Astrocyte (in vitro differentiated cells and primary cell): ENCODE measurements around the gene PSMB3. TPM values are rescaled to one million over a fixed set of nuclear protein-coding genes. Genes with fewer than 3 reads are reported as not detected.
A peak's percentile ranks its signal among the peaks of the same experiment; 100 is the strongest.
"Not testable (repeated sequence)": the region's sequence is repeated elsewhere in the genome, so short reads cannot be mapped to it uniquely, and the experiment has no call there.

Source experiments
- DNase-seq: peaks from one replicate; pipeline ENCODE4 v3.0.0-alpha.2; 2010; ENCODE audit warnings: low read depth
- FAIRE-seq: peaks from 2 replicates; lab custom pipeline; 2011; peaks lifted over from hg19 to GRCh38; lab: Jason Lieb, UNC
- H2AFZ ChIP-seq: 2 replicates; pipeline ENCODE4 v1.6.0; 2012; ENCODE audit warnings: low read depth, low read length, inconsistent platforms
- H3K27ac ChIP-seq: 2 replicates; pipeline ENCODE4 v1.5.1; 2011; ENCODE audit warnings: low read depth, low read length, inconsistent platforms
- H3K27me3 ChIP-seq: 2 replicates; pipeline ENCODE4 v1.6.0; 2011; ENCODE audit warnings: low read length, inconsistent platforms; ENCODE audit not compliant: insufficient read depth
- H3K36me3 ChIP-seq: 2 replicates; pipeline ENCODE4 v1.5.1; 2011; ENCODE audit warnings: low read length, inconsistent platforms; ENCODE audit not compliant: insufficient read depth
- H3K4me1 ChIP-seq: 2 replicates; pipeline ENCODE4 v1.5.1; 2011; ENCODE audit warnings: low read length, inconsistent platforms; ENCODE audit not compliant: insufficient read depth
- H3K4me2 ChIP-seq: 2 replicates; pipeline ENCODE4 v1.6.0; 2012; ENCODE audit warnings: low read length, inconsistent platforms
- H3K4me3 ChIP-seq: 2 replicates; pipeline ENCODE4 v1.5.1; 2011; ENCODE audit warnings: low read depth, mild to moderate bottlenecking, low read length, inconsistent platforms; ENCODE audit not compliant: insufficient read depth
- H3K79me2 ChIP-seq: 2 replicates; pipeline ENCODE4 v1.6.0; 2012; ENCODE audit warnings: mild to moderate bottlenecking, low read length, inconsistent platforms; ENCODE audit not compliant: insufficient read depth
- H3K9ac ChIP-seq: 2 replicates; pipeline ENCODE4 v1.6.0; 2012; ENCODE audit warnings: mild to moderate bottlenecking, low read length, inconsistent platforms
- H3K9me3 ChIP-seq: 2 replicates; pipeline ENCODE4 v1.5.1; 2012; ENCODE audit warnings: low read depth, mild to moderate bottlenecking, low read length, inconsistent platforms; ENCODE audit not compliant: insufficient read depth
- H4K20me1 ChIP-seq: 2 replicates; pipeline ENCODE4 v1.6.0; 2012; ENCODE audit warnings: low read length, inconsistent platforms; ENCODE audit not compliant: insufficient read depth
- H3K27ac Mint-ChIP-seq: one replicate; pipeline ENCODE4 v1.8.0; 2021; ENCODE audit warnings: mild to moderate bottlenecking, mixed read lengths; ENCODE audit not compliant: unreplicated experiment
- H3K27me3 Mint-ChIP-seq: one replicate; pipeline ENCODE4 v1.8.0; 2021; ENCODE audit warnings: low read depth, mixed read lengths; ENCODE audit not compliant: unreplicated experiment
- H3K36me3 Mint-ChIP-seq: one replicate; pipeline ENCODE4 v1.8.0; 2021; ENCODE audit warnings: low read depth, mixed read lengths; ENCODE audit not compliant: unreplicated experiment
- H3K4me1 Mint-ChIP-seq: one replicate; pipeline ENCODE4 v1.8.0; 2021; ENCODE audit warnings: low read depth, mixed read lengths; ENCODE audit not compliant: unreplicated experiment
- H3K4me3 Mint-ChIP-seq: one replicate; pipeline ENCODE4 v1.8.0; 2021; ENCODE audit warnings: mild to moderate bottlenecking, moderate library complexity, mixed read lengths; ENCODE audit not compliant: unreplicated experiment
- H3K9me3 Mint-ChIP-seq: one replicate; pipeline ENCODE4 v1.8.0; 2021; ENCODE audit warnings: mild to moderate bottlenecking, mixed read lengths; ENCODE audit not compliant: unreplicated experiment
- EZH2 ChIP-seq: IDR thresholded peaks from 2 replicates; pipeline ENCODE4 v1.6.1; 2012; ENCODE audit warnings: mild to moderate bottlenecking, low read length, inconsistent platforms; ENCODE audit not compliant: insufficient read depth
- total RNA-seq: library from RNA; stranded (reverse); gene quantifications from 2 replicates; pipeline ENCODE4 v1.2.1, GENCODE V29; 2021
- TF ChIP-seq, protein P1 (sequence below): IDR thresholded peaks from 2 replicates; pipeline ENCODE4 v1.5.1; 2011; ENCODE audit warnings: low read depth, mild to moderate bottlenecking, inconsistent platforms, low read length, moderate library complexity; ENCODE audit not compliant: insufficient read depth

PSMB3 gene
- total RNA-seq, 1 donor from 2014 or later, result 191 TPM

DNA sequence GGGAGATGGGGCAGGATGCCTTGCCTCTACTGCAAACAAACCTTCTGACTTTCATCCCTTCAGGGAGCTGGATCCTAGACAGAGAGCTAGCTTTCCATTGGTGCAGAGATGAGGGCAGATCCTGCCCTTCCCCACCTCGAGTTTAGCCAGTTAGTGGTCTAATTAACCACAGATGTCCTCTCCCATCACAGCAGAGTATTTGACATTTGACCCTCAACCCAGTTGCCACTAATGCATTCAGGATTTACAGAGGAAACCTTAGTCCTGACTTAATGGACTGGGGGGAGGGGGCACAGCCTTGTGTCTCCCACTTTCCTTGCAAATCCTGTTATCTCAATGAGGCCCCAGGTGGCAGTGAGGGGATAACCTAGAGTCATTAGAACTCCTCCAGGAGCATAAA lies 36.6 kb downstream of the PSMB3 start:
- no peak overlapping the region for H3K4me2 ChIP-seq
- peak overlapping the region; percentile 57 for H3K4me3 Mint-ChIP-seq
- H3K9ac ChIP-seq, result no peak overlapping the region
- peaks cover 17% of the 10 kb centered on the region for H3K36me3 Mint-ChIP-seq
- peaks cover 16% of the 10 kb centered on the region for H3K36me3 ChIP-seq
- H4K20me1 ChIP-seq, result peaks cover 72% of the 10 kb centered on the region
- H3K79me2 ChIP-seq, result peaks cover 68% of the 10 kb centered on the region
- H3K27ac ChIP-seq, result no peak overlapping the region
- no peaks in the 10 kb centered on the region for H3K27me3 Mint-ChIP-seq
- H3K9me3 Mint-ChIP-seq, result no peaks in the 10 kb centered on the region
- H3K4me1 ChIP-seq, result peaks cover 15% of the 10 kb centered on the region
- TF ChIP-seq, protein P1, sequence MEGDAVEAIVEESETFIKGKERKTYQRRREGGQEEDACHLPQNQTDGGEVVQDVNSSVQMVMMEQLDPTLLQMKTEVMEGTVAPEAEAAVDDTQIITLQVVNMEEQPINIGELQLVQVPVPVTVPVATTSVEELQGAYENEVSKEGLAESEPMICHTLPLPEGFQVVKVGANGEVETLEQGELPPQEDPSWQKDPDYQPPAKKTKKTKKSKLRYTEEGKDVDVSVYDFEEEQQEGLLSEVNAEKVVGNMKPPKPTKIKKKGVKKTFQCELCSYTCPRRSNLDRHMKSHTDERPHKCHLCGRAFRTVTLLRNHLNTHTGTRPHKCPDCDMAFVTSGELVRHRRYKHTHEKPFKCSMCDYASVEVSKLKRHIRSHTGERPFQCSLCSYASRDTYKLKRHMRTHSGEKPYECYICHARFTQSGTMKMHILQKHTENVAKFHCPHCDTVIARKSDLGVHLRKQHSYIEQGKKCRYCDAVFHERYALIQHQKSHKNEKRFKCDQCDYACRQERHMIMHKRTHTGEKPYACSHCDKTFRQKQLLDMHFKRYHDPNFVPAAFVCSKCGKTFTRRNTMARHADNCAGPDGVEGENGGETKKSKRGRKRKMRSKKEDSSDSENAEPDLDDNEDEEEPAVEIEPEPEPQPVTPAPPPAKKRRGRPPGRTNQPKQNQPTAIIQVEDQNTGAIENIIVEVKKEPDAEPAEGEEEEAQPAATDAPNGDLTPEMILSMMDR, result no peak
- TF ChIP-seq EZH2, result no peak
- DNase-seq (no peak), FAIRE-seq (no peak)
- H3K27ac Mint-ChIP-seq, result no peak overlapping the region
- H2AFZ ChIP-seq, result no peak overlapping the region
- H3K4me3 ChIP-seq, result no peak overlapping the region
- no peaks in the 10 kb centered on the region for H3K9me3 ChIP-seq
- peaks cover 10% of the 10 kb centered on the region for H3K4me1 Mint-ChIP-seq
- no peaks in the 10 kb centered on the region for H3K27me3 ChIP-seq

- not testable (repeated sequence) for H3K4me3 ChIP-seq, FAIRE-seq, H3K4me3 Mint-ChIP-seq, H3K9me3 Mint-ChIP-seq, H3K27me3 Mint-ChIP-seq, H3K27ac ChIP-seq, H3K9ac ChIP-seq, H3K27me3 ChIP-seq, H3K27ac Mint-ChIP-seq, H3K9me3 ChIP-seq, DNase-seq, H2AFZ ChIP-seq
- H4K20me1 ChIP-seq, result peaks cover 69% of the 10 kb centered on the region
- Mint-ChIP-seq H3K36me3 (peaks cover 12% of the 10 kb centered on the region), H3K4me1 (peaks cover 10% of the 10 kb centered on the region)
- peaks cover 15% of the 10 kb centered on the region for H3K4me1 ChIP-seq
- H3K79me2 ChIP-seq, result peaks cover 76% of the 10 kb centered on the region
- H3K36me3 ChIP-seq, result peaks cover 11% of the 10 kb centered on the region
- H3K4me2 ChIP-seq, result peak overlapping the region; percentile 34
Measured at GRCh38 chr17:38790148-38790707, 37.7 kb downstream of the PSMB3 start.

GRCh38 chr17:38791162-38791561 lies 38.6 kb downstream of the PSMB3 start:
- FAIRE-seq (no peak), DNase-seq (no peak)
- Mint-ChIP-seq H3K27me3 (no peaks in the 10 kb centered on the region), H3K36me3 (peaks cover 12% of the 10 kb centered on the region), H3K4me3 (no peak overlapping the region), H3K4me1 (peaks cover 10% of the 10 kb centered on the region), H3K27ac (no peak overlapping the region), H3K9me3 (no peaks in the 10 kb centered on the region)
- Histone ChIP-seq H3K4me3 (no peak overlapping the region), H3K9ac (no peak overlapping the region), H3K36me3 (peaks cover 5% of the 10 kb centered on the region), H2AFZ (no peak overlapping the region), H3K27me3 (no peaks in the 10 kb centered on the region), H3K79me2 (peaks cover 86% of the 10 kb centered on the region), H3K4me2 (no peak overlapping the region), H3K9me3 (no peaks in the 10 kb centered on the region), H4K20me1 (peaks cover 72% of the 10 kb centered on the region), H3K4me1 (peaks cover 15% of the 10 kb centered on the region), H3K27ac (no peak overlapping the region)
- TF ChIP-seq, protein P1, result no peak
- no peak for TF ChIP-seq EZH2
